K562 (cell line): Measurements from ENCODE around the gene TUBA8. TPM values are rescaled to one million over a fixed set of nuclear protein-coding genes. Genes with fewer than 3 reads are reported as not detected.

ENCODE experiments used
- ATAC-seq: fragments of 200-7000 bp; cut with Tn5 transposase; 3 replicates; pipeline ENCODE4 v1.9.1; 2020; ENCODE audit warnings: moderate library complexity
- BruUV-seq: library from RNA; stranded (reverse); fragments of 400-500 nt; replicated peaks from 2 replicates; lab custom pipeline; 2021; lab: Mats Ljungman, UMichigan
- CTCF ChIA-PET: fragments of 300-600 bp; formaldehyde crosslinking; extraction: SDS; loops from one replicate; lab custom pipeline; 2021; ENCODE audit warnings: low intra/inter-chr PET ratio; lab: Yijun Ruan, JAX
- POLR2A ChIA-PET: fragments of 300-600, 350-650 bp; sonication (Branson Sonifier 250); formaldehyde crosslinking; extraction: SDS; loops from one replicate; lab custom pipeline; 2021; ENCODE audit warnings: antibody characterized with exemption, inconsistent platforms; lab: Yijun Ruan, JAX
- DNase-seq, 4 experiments: peaks; one replicate each; pipeline versions ENCODE4 v3.0.0 to v3.0.0-alpha.2; 2011 to 2018; ENCODE audit warnings: low spot score in 3 of 4, mixed read lengths in 3 of 4; ENCODE audit errors: extremely low read depth in 1 of 4
- FAIRE-seq: peaks from 2 replicates; lab custom pipeline; 2011; peaks lifted over from hg19 to GRCh38; lab: Jason Lieb, UNC
- H2AFZ ChIP-seq: 2 replicates; pipeline ENCODE4 v1.6.0; 2011; ENCODE audit warnings: low read depth, low read length, control low read depth, inconsistent platforms
- H3K27ac ChIP-seq: fragments of 200-600 bp; 3 replicates; pipeline ENCODE4 v1.8.0; 2011; ENCODE audit warnings: low read depth, mild to moderate bottlenecking, control low read depth, inconsistent platforms, low read length, moderate library complexity, mixed read lengths; ENCODE audit errors: extremely low read depth
- H3K27me3 ChIP-seq, 2 experiments: fragments of 300-600 bp in 1 of 2; 2 replicates in 1 of 2; 3 replicates in 1 of 2; pipeline versions ENCODE4 v1.6.0 to v1.8.0; 2011; ENCODE audit warnings: inconsistent platforms in 2 of 2, low read length in 2 of 2, mild to moderate bottlenecking in 1 of 2, mixed read lengths in 1 of 2, moderate library complexity in 1 of 2; ENCODE audit not compliant: control insufficient read depth in 2 of 2, insufficient read depth in 2 of 2
- H3K36me3 ChIP-seq: fragments of 300-600 bp; 3 replicates; pipeline ENCODE4 v1.8.0; 2011; ENCODE audit warnings: mild to moderate bottlenecking, low read length, inconsistent platforms; ENCODE audit not compliant: control insufficient read depth, insufficient read depth
- H3K4me1 ChIP-seq, 2 experiments: fragments of 200-600 bp in 1 of 2; replicated peaks in 1 of 2; 2 replicates in 1 of 2; 3 replicates in 1 of 2; pipeline versions ENCODE4 v1.5.1 to v1.8.0; 2011; ENCODE audit warnings: inconsistent platforms in 2 of 2, low read length in 2 of 2, mild to moderate bottlenecking in 1 of 2, mixed read lengths in 1 of 2, moderate library complexity in 1 of 2; ENCODE audit not compliant: control insufficient read depth in 2 of 2, insufficient read depth in 2 of 2
- H3K4me2 ChIP-seq: 2 replicates; pipeline ENCODE4 v1.6.1; 2011; ENCODE audit warnings: low read length, control low read depth, inconsistent platforms, mixed read lengths; ENCODE audit not compliant: insufficient read depth
- H3K4me3 ChIP-seq: fragments of 200-600 bp; sonication (generic), shearing (Covaris generic); 2 replicates; pipeline ENCODE4 v1.5.1; 2016; ENCODE audit warnings: control low read depth, inconsistent platforms
- H3K79me2 ChIP-seq: fragments of 200-600 bp; 3 replicates; pipeline ENCODE4 v1.8.0; 2011; ENCODE audit warnings: low read length, inconsistent platforms; ENCODE audit not compliant: control insufficient read depth, insufficient read depth
- H3K9ac ChIP-seq, 2 experiments: 2 replicates each; pipeline versions ENCODE4 v1.6.0 to v1.6.1; 2011; ENCODE audit warnings: low read depth in 2 of 2, low read length in 2 of 2, control low read depth in 1 of 2, inconsistent platforms in 1 of 2, mild to moderate bottlenecking in 1 of 2, mixed read lengths in 1 of 2; ENCODE audit not compliant: insufficient read depth in 1 of 2
- H3K9me1 ChIP-seq: one replicate; pipeline ENCODE4 v1.6.0; 2011; ENCODE audit warnings: inconsistent platforms, mild to moderate bottlenecking, low read length, moderate library complexity; ENCODE audit not compliant: control insufficient read depth, insufficient read depth
- H3K9me3 ChIP-seq: replicated peaks from 2 replicates; pipeline ENCODE4 v1.5.1; 2011; ENCODE audit warnings: low read depth, low read length, inconsistent platforms; ENCODE audit not compliant: control insufficient read depth, insufficient read depth
- H4K20me1 ChIP-seq: replicated peaks from 2 replicates; pipeline ENCODE4 v1.6.1; 2011; ENCODE audit warnings: low read length, inconsistent platforms, mixed read lengths; ENCODE audit not compliant: control insufficient read depth, insufficient read depth
- PCBP2 ChIP-seq: fragments of 200-400 bp; formaldehyde crosslinking; IDR thresholded peaks from 2 replicates; pipeline ENCODE4 v1.6.1; 2018; ENCODE audit warnings: low read length, low read depth, mild to moderate bottlenecking, moderate library complexity; ENCODE audit not compliant: poor library complexity, severe bottlenecking
- in situ Hi-C: fragments of 300-500 bp; cut with MboI; formaldehyde crosslinking; loops from 4 replicates; pipeline ENCODE4 v1.15.0; 2018; ENCODE audit warnings: inconsistent platforms, mixed read lengths
- intact Hi-C: fragments of 100-400 bp; cut with micrococcal nuclease; formaldehyde crosslinking; loops from 2 replicates; pipeline ENCODE4 v1.14.2; 2022
- polyA plus RNA-seq, 8 experiments: library from polyadenylated mRNA; depleted of rRNA in 4 of 8; stranded (reverse) in 5 of 8; unstranded in 3 of 8; fragments of >200 nt; fragmentation: Nextera tagmentation in 2 of 8; fragmentation: Illumina TruSeq in 1 of 8; extraction: Ambion mirVana in 2 of 8; extraction: Trizol in 1 of 8; gene quantifications; 2 replicates each; pipeline versions ENCODE4 v1.2.1 to v1.2.3, GENCODE V29; 2011 to 2014; ENCODE audit warnings: inconsistent platforms in 1 of 8, missing spikeins in 1 of 8
- total RNA-seq, 7 experiments: library from RNA; depleted of rRNA in 6 of 7; stranded (reverse); fragments of >200 nt in 6 of 7; fragmentation: Illumina TruSeq in 2 of 7; extraction: Trizol in 2 of 7; gene quantifications; 2 replicates each; pipeline versions ENCODE4 v1.2.1 to v1.2.3, GENCODE V29; 2011 to 2021; ENCODE audit warnings: low replicate concordance in 1 of 7
- TF ChIP-seq, protein P1 (sequence below): fragments of 250-450 bp; sonication (Bioruptor Pico); IDR thresholded peaks from 2 replicates; pipeline ENCODE4 v1.8.0; 2021; ENCODE audit warnings: mild to moderate bottlenecking, moderate library complexity
- TF ChIP-seq, protein P2 (sequence below), 2 experiments: IDR thresholded peaks; 2 replicates each; pipeline ENCODE4 v1.6.1; 2011; ENCODE audit warnings: borderline replicate concordance in 1 of 2, control low read depth in 1 of 2, low read depth in 1 of 2, low read length in 1 of 2, mild to moderate bottlenecking in 1 of 2, mixed read lengths in 1 of 2, moderate library complexity in 1 of 2; ENCODE audit not compliant: insufficient read depth in 1 of 2, insufficient read length in 1 of 2, poor library complexity in 1 of 2, severe bottlenecking in 1 of 2; ENCODE audit errors: extremely low read depth in 1 of 2

The TUBA8 gene
- total and polyA plus RNA-seq, 9 of the 15 experiments (the other 6 are each of a cell fraction or from before 2014, with no cell fraction given): 0.07 to 1.1 (median 0.65) TPM

DNA sequence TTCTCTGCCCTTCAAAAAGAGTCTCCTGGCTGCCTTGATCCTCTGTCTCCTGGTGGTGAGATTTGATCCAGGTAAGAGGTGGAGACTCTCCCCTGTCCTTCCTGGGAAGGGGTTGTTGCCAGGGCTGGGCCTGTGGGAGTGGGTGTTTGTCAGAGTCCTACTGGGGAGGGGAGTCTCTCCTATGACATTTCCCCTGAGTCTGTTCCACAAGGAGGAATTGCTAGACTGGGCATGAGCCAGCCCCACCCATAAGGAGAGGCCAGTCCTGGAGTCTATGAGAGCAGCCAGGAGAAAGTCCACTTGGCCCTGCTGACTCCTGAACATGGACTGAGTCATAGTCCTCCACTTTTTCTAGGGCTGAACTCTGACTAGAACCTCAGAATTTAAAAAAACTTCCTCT, 25.4 kb upstream of the TUBA8 start:
- Histone ChIP-seq H3K79me2 (peaks cover 16% of the 10 kb centered on the region; the same call in 2 of the 3 replicates), H3K9ac (no peak overlapping the region; a peak in 1 of 4 replicates), H3K9me1 (peaks cover 5% of the 10 kb centered on the region), H3K4me3 (no peak overlapping the region), H2AFZ (no peak overlapping the region), H3K9me3 (no peaks in the 10 kb centered on the region), H4K20me1 (no peaks in the 10 kb centered on the region; the same call in 1 of the 2 replicates), H3K4me2 (no peak overlapping the region), H3K27me3 (no peaks in the 10 kb centered on the region), H3K4me1 (no peaks in the 10 kb centered on the region), H3K36me3 (peaks cover 81% of the 10 kb centered on the region), H3K27ac (no peak overlapping the region)
- CTCF ChIA-PET: no interaction called here
- no TSS peak for BruUV-seq
- FAIRE-seq (no peak), ATAC-seq (no peak), DNase-seq (no peak)
- POLR2A ChIA-PET: no interaction called here
- in situ Hi-C loops: no loop called here
- intact Hi-C loops: no loop called here
- TF ChIP-seq, protein P1, sequence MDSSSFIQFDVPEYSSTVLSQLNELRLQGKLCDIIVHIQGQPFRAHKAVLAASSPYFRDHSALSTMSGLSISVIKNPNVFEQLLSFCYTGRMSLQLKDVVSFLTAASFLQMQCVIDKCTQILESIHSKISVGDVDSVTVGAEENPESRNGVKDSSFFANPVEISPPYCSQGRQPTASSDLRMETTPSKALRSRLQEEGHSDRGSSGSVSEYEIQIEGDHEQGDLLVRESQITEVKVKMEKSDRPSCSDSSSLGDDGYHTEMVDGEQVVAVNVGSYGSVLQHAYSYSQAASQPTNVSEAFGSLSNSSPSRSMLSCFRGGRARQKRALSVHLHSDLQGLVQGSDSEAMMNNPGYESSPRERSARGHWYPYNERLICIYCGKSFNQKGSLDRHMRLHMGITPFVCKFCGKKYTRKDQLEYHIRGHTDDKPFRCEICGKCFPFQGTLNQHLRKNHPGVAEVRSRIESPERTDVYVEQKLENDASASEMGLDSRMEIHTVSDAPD (CRISPR knock-in tag): no peak
- TF ChIP-seq, protein P2, sequence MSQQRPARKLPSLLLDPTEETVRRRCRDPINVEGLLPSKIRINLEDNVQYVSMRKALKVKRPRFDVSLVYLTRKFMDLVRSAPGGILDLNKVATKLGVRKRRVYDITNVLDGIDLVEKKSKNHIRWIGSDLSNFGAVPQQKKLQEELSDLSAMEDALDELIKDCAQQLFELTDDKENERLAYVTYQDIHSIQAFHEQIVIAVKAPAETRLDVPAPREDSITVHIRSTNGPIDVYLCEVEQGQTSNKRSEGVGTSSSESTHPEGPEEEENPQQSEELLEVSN (IDR thresholded peaks at IDR 0.05; ENCODE audit: borderline replicate concordance in 1 of 2, extremely low read depth in 1 of 2, insufficient read depth in 1 of 2, insufficient read length in 1 of 2, low read depth in 1 of 2, low read length in 1 of 2, poor library complexity in 1 of 2, severe bottlenecking in 1 of 2): no peak
- no peak for TF ChIP-seq PCBP2
